ENCODE data around the gene TMC8. TPM values are rescaled to one million over a fixed set of nuclear protein-coding genes. Genes with fewer than 3 reads are reported as not detected.
"Not testable (repeated sequence)": the region's sequence is repeated elsewhere in the genome, so short reads cannot be mapped to it uniquely, and the experiment has no call there.

TMC8 gene
- polyA plus RNA-seq, 2 of the 4 experiments (the other 2 are of a cell fraction), result 0.14 to 0.26 TPM

- WGBS (ENCODE audit: missing lambda C conversion rate), result 85% methylated on average over 17 of the region's 17 CpGs
These were observed 7.9 kb downstream of the TMC8 start for GRCh38 chr17:78138204-78139060.

GRCh38 chr17:78139861-78140168 is 9.2 kb downstream of the TMC8 start:
- WGBS (ENCODE audit: missing lambda C conversion rate), result 65% methylated on average over 12 of the region's 12 CpGs
- peak overlapping the region; percentile 84 for H3K4me2 ChIP-seq
- CTCF ChIA-PET, result interaction anchor here (1.1 to 24.0 kb wide), 8 partner anchors 10 to 126 kb away, joined by 3 to 295 read pairs (median 5); partner anchors contain the start of genes SYNGR2, TK1, TMC6 and TMC8
- H3K9me3 ChIP-seq; FAIRE-seq; ATAC-seq; DNase-seq (ENCODE audit: low read depth in 1 of 2, low spot score in 1 of 2): not testable (repeated sequence)
- H3K27ac ChIP-seq, result peak overlapping the region; percentile 49 to 65; a peak in 5 of 6 replicates
- H3K4me1 ChIP-seq, result peaks cover 40% of the 10 kb centered on the region
- H3K4me3 ChIP-seq, result peak overlapping the region; percentile 30
- POLR2A ChIA-PET, result interaction anchor here (0.7 to 3.0 kb wide), 6 partner anchors 9 to 98 kb away, joined by 3 to 8 read pairs (median 4); partner anchors contain the start of genes SYNGR2 and TMC8

More at GRCh38 chr17:78138204-78139060, 7.9 kb downstream of the TMC8 start:
- FAIRE-seq (no peak), DNase-seq (ENCODE audit: low read depth in 1 of 2, low spot score in 1 of 2) (no peak), ATAC-seq (no peak)
- Histone ChIP-seq H3K4me2 (no peak overlapping the region), H3K9me3 (no peaks in the 10 kb centered on the region), H3K27ac (no peak overlapping the region), H3K4me1 (peaks cover 27% of the 10 kb centered on the region), H3K4me3 (no peak overlapping the region)
- ChIA-PET POLR2A (interaction anchor here (1.7 kb wide), 1 partner anchor 180 kb away, joined by 4 read pairs; the partner anchor contains the start of gene TNRC6C), CTCF (interaction anchor here (0.6 to 24.0 kb wide), 18 partner anchors 9 to 124 kb away, joined by 3 to 295 read pairs (median 6); partner anchors contain the start of genes SYNGR2, TK1, TMC6 and TMC8)
- TF ChIP-seq CHD2 (IDR thresholded peaks at IDR 0.05; ENCODE audit: low read length, partially characterized antibody), result no peak
- no peak for TF ChIP-seq POLR2A (IDR thresholded peaks at IDR 0.05; ENCODE audit: low read length)
- TF ChIP-seq TFCP2L1 (CRISPR knock-in tag; IDR thresholded peaks at IDR 0.05), result no peak
- TF ChIP-seq ZC3H11A (IDR thresholded peaks at IDR 0.05), result no peak
- no peak for TF ChIP-seq HES2 (IDR thresholded peaks at IDR 0.05)
- no peak for TF ChIP-seq HOXA7 (CRISPR knock-in tag; IDR thresholded peaks at IDR 0.05)
- no peak for TF ChIP-seq HMGXB4 (CRISPR knock-in tag; IDR thresholded peaks at IDR 0.05; ENCODE audit: borderline replicate concordance)
- no peak for TF ChIP-seq ATOH8 (CRISPR knock-in tag; IDR thresholded peaks at IDR 0.05; ENCODE audit: low read depth)
- TF ChIP-seq TP53 (CRISPR knock-in tag; IDR thresholded peaks at IDR 0.05), result no peak

- H3K4me2 ChIP-seq, result peak overlapping the region; percentile 84
- ATAC-seq (peak; percentile 61 to 84), FAIRE-seq (peak; percentile 92), DNase-seq (ENCODE audit: low read depth in 1 of 2, low spot score in 1 of 2) (peak; percentile 90 to 100)
- peak overlapping the region; percentile 61 to 87 for H3K27ac ChIP-seq
- H3K4me1 ChIP-seq, result peaks cover 46% of the 10 kb centered on the region
- ChIA-PET POLR2A (interaction anchor here (0.5 to 3.0 kb wide), 8 partner anchors 10 to 99 kb away, joined by 3 to 8 read pairs (median 4); partner anchors contain the start of genes SYNGR2 and TMC8), CTCF (interaction anchor here (0.6 to 24.0 kb wide), 8 partner anchors 9 to 121 kb away, joined by 3 to 295 read pairs (median 6); partner anchors contain the start of genes SYNGR2, TK1, TMC6 and TMC8)
- TF ChIP-seq MYC (IDR thresholded peaks at IDR 0.05; ENCODE audit: borderline replicate concordance, low read length), result peak; percentile 57; the same call in 1 of the 2 replicates
- peak; percentile 71 for TF ChIP-seq POLR2A (IDR thresholded peaks at IDR 0.05; ENCODE audit: low read length)
- no peak for TF ChIP-seq NPAS2 (CRISPR knock-in tag; IDR thresholded peaks at IDR 0.05; ENCODE audit: borderline replicate concordance)
- H3K4me3 ChIP-seq, result peak overlapping the region; percentile 33
- no peaks in the 10 kb centered on the region for H3K9me3 ChIP-seq
- WGBS (ENCODE audit: missing lambda C conversion rate), result 21% methylated on average over 50 of the region's 58 CpGs
These were observed 9.8 kb downstream of the TMC8 start for GRCh38 chr17:78140169-78141051.
